IMR-90 (cell line): Measurements from ENCODE around the gene ATL2. TPM values are rescaled to one million over a fixed set of nuclear protein-coding genes. Genes with fewer than 3 reads are reported as not detected.

Experiments used
- ATAC-seq: fragments of 200-7000 bp; cut with Tn5 transposase; 2 replicates; pipeline ENCODE4 v1.9.1; 2020; ENCODE audit warnings: low read depth, mild to moderate bottlenecking, moderate library complexity
- BruUV-seq: library from RNA; stranded (reverse); fragments of 400-500 nt; replicated peaks from 2 replicates; lab custom pipeline; 2021; lab: Mats Ljungman, UMichigan
- CTCF ChIA-PET: fragments of 300-600 bp; formaldehyde crosslinking; extraction: SDS; loops from one replicate; lab custom pipeline; 2021; ENCODE audit warnings: antibody characterized with exemption; lab: Yijun Ruan, JAX
- POLR2A ChIA-PET: fragments of 300-600 bp; sonication (Branson Sonifier 250); formaldehyde crosslinking; loops from one replicate; lab custom pipeline; 2022; ENCODE audit warnings: antibody characterized with exemption; ENCODE audit not compliant: unreplicated experiment; lab: Charles Lee
- DNase-seq: peaks from one replicate; pipeline ENCODE4 v3.0.0; 2013
- H2AFZ ChIP-seq: replicated peaks from 2 replicates; pipeline ENCODE3; 2013; ENCODE audit warnings: low read length, mild to moderate bottlenecking; ENCODE audit not compliant: poor library complexity
- H2AK5ac ChIP-seq: 2 replicates; pipeline ENCODE4 v1.6.1; 2013; ENCODE audit warnings: low read depth, low read length, inconsistent platforms
- H2AK9ac ChIP-seq: replicated peaks from 2 replicates; pipeline ENCODE3; 2013; ENCODE audit warnings: mild to moderate bottlenecking, low read depth, low read length, moderate library complexity; ENCODE audit not compliant: poor library complexity
- H2BK120ac ChIP-seq: 2 replicates; pipeline ENCODE4 v1.6.1; 2013; ENCODE audit warnings: low read depth, low read length, inconsistent platforms
- H2BK15ac ChIP-seq: 3 replicates; pipeline ENCODE4 v1.6.1; 2013; ENCODE audit warnings: low read depth, low read length, inconsistent platforms
- H2BK20ac ChIP-seq: 2 replicates; pipeline ENCODE4 v1.6.1; 2013; ENCODE audit warnings: low read depth, mild to moderate bottlenecking, inconsistent platforms, low read length, moderate library complexity
- H2BK5ac ChIP-seq: 2 replicates; pipeline ENCODE4 v1.6.1; 2013; ENCODE audit warnings: mild to moderate bottlenecking, low read depth, low read length, inconsistent platforms; ENCODE audit not compliant: poor library complexity, severe bottlenecking
- H3K14ac ChIP-seq: replicated peaks from 2 replicates; pipeline ENCODE4 v1.6.1; 2013; ENCODE audit warnings: low read depth, low read length, inconsistent platforms
- H3K18ac ChIP-seq: 2 replicates; pipeline ENCODE4 v1.6.1; 2013; ENCODE audit warnings: low read depth, low read length, control low read depth
- H3K23ac ChIP-seq: 2 replicates; pipeline ENCODE4 v1.6.1; 2013; ENCODE audit warnings: low read depth, low read length, inconsistent platforms
- H3K27ac ChIP-seq: 2 replicates; pipeline ENCODE4 v1.5.1; 2013; ENCODE audit warnings: mild to moderate bottlenecking, control low read depth, low read length; ENCODE audit not compliant: insufficient read depth
- H3K27me3 ChIP-seq: 2 replicates; pipeline ENCODE4 v1.6.1; 2013; ENCODE audit warnings: low read length; ENCODE audit not compliant: control insufficient read depth, insufficient read depth
- H3K36me3 ChIP-seq: 2 replicates; pipeline ENCODE4 v1.6.1; 2013; ENCODE audit warnings: low read length, mixed read lengths; ENCODE audit not compliant: control insufficient read depth, insufficient read depth
- H3K4ac ChIP-seq: 2 replicates; pipeline ENCODE4 v1.6.1; 2013; ENCODE audit warnings: low read depth, low read length, inconsistent platforms
- H3K4me1 ChIP-seq: 2 replicates; pipeline ENCODE4 v1.6.1; 2013; ENCODE audit warnings: low read length, mixed read lengths; ENCODE audit not compliant: control insufficient read depth, insufficient read depth
- H3K4me2 ChIP-seq: 2 replicates; pipeline ENCODE4 v1.6.1; 2013; ENCODE audit warnings: low read depth, mild to moderate bottlenecking, control low read depth, low read length, moderate library complexity
- H3K4me3 ChIP-seq: 2 replicates; pipeline ENCODE4 v1.5.1; 2013; ENCODE audit warnings: low read depth, mild to moderate bottlenecking, control low read depth, low read length, moderate library complexity; ENCODE audit not compliant: insufficient read depth
- H3K56ac ChIP-seq: 2 replicates; pipeline ENCODE4 v1.6.1; 2013; ENCODE audit warnings: low read length, inconsistent platforms; ENCODE audit not compliant: insufficient read depth; ENCODE audit errors: extremely low read depth
- H3K79me1 ChIP-seq, 2 experiments: 2 replicates each; pipeline ENCODE4 v1.6.1; 2013; ENCODE audit warnings: low read length in 2 of 2, inconsistent platforms in 1 of 2, low read depth in 1 of 2
- H3K9ac ChIP-seq: 2 replicates; pipeline ENCODE4 v1.6.1; 2013; ENCODE audit warnings: low read depth, low read length, control low read depth
- H3K9me1 ChIP-seq: 2 replicates; pipeline ENCODE4 v1.6.1; 2013; ENCODE audit warnings: low read length, inconsistent platforms; ENCODE audit not compliant: insufficient read depth
- H3K9me3 ChIP-seq: 2 replicates; pipeline ENCODE4 v1.6.1; 2013; ENCODE audit warnings: low read length; ENCODE audit not compliant: control insufficient read depth, insufficient read depth
- H4K20me1 ChIP-seq: 2 replicates; pipeline ENCODE4 v1.6.1; 2013; ENCODE audit warnings: low read length, inconsistent platforms; ENCODE audit not compliant: insufficient read depth
- H4K5ac ChIP-seq: 2 replicates; pipeline ENCODE4 v1.6.1; 2013; ENCODE audit warnings: mild to moderate bottlenecking, low read depth, low read length, control low read depth
- H4K8ac ChIP-seq, 2 experiments: 2 replicates each; pipeline ENCODE4 v1.6.1; 2013; ENCODE audit warnings: low read depth in 2 of 2, low read length in 2 of 2, control low read depth in 1 of 2, inconsistent platforms in 1 of 2
- H4K91ac ChIP-seq: 2 replicates; pipeline ENCODE4 v1.6.1; 2013; ENCODE audit warnings: low read depth, low read length, inconsistent platforms; ENCODE audit not compliant: insufficient read depth
- BHLHE40 ChIP-seq: fragments of 150-350 bp; IDR thresholded peaks from 2 replicates; pipeline ENCODE4 v1.6.1; 2016; ENCODE audit warnings: mild to moderate bottlenecking, low read depth, low read length
- CEBPB ChIP-seq: IDR thresholded peaks from 2 replicates; pipeline ENCODE4 v1.6.1; 2012; ENCODE audit warnings: low read depth, low read length, improper control_type of control experiment
- CHD1 ChIP-seq: IDR thresholded peaks from 2 replicates; pipeline ENCODE4 v1.6.1; 2012; ENCODE audit warnings: low read depth, low read length, improper control_type of control experiment
- FOS ChIP-seq: fragments of 150-350 bp; IDR thresholded peaks from 2 replicates; pipeline ENCODE4 v1.6.1; 2016; ENCODE audit warnings: low read depth, low read length
- MAFK ChIP-seq: IDR thresholded peaks from 2 replicates; pipeline ENCODE4 v1.6.1; 2012; ENCODE audit warnings: low read depth, low read length, improper control_type of control experiment
- MAZ ChIP-seq: IDR thresholded peaks from 2 replicates; pipeline ENCODE4 v1.6.1; 2012; ENCODE audit warnings: low read depth, mild to moderate bottlenecking, low read length, improper control_type of control experiment, moderate library complexity, borderline replicate concordance
- MXI1 ChIP-seq: IDR thresholded peaks from 2 replicates; pipeline ENCODE4 v1.6.1; 2012; ENCODE audit warnings: low read depth, mild to moderate bottlenecking, low read length, moderate library complexity, borderline replicate concordance
- NFE2L2 ChIP-seq: fragments of 150-350 bp; IDR thresholded peaks from 2 replicates; pipeline ENCODE4 v1.6.1; 2016; ENCODE audit warnings: low read depth, mild to moderate bottlenecking, low read length
- POLR2A ChIP-seq: IDR thresholded peaks from 2 replicates; pipeline ENCODE4 v1.6.1; 2012; ENCODE audit warnings: mild to moderate bottlenecking, low read depth, low read length
- RAD21 ChIP-seq: IDR thresholded peaks from 2 replicates; pipeline ENCODE4 v1.6.1; 2012; ENCODE audit warnings: low read length, improper control_type of control experiment
- RCOR1 ChIP-seq: IDR thresholded peaks from 2 replicates; pipeline ENCODE4 v1.6.1; 2012; ENCODE audit warnings: mild to moderate bottlenecking, low read length, improper control_type of control experiment; ENCODE audit not compliant: insufficient replicate concordance
- RFX5 ChIP-seq: IDR thresholded peaks from 2 replicates; pipeline ENCODE4 v1.8.0; 2012; ENCODE audit warnings: low read depth, mild to moderate bottlenecking, low read length, moderate library complexity
- SMC3 ChIP-seq: fragments of 150-350 bp; IDR thresholded peaks from 2 replicates; pipeline ENCODE4 v1.6.1; 2016; ENCODE audit warnings: low read depth, mild to moderate bottlenecking, antibody characterized with exemption, low read length, moderate library complexity
- USF2 ChIP-seq: fragments of 150-350 bp; IDR thresholded peaks from 2 replicates; pipeline ENCODE4 v1.6.1; 2017; ENCODE audit warnings: mild to moderate bottlenecking, antibody characterized with exemption, low read length, low read depth
- WGBS, 2 experiments: methylation state at CpG; one replicate each; pipeline versions ENCODE4 v1.1.5 to v1.1.7; 2013; ENCODE audit warnings: missing lambda C conversion rate in 2 of 2; ENCODE audit not compliant: insufficient read length in 1 of 2; ENCODE audit errors: extremely low coverage in 2 of 2; 5-methylcytosine and 5-hydroxymethylcytosine counted together
- dilution Hi-C: fragments of 300-500 bp; cut with HindIII; formaldehyde crosslinking; loops from one replicate; pipeline ENCODE4 v1.14.3; 2018; ENCODE audit warnings: low sequenced_read_pairs; ENCODE audit not compliant: unreplicated experiment
- in situ Hi-C: fragments of 300-500 bp; cut with MboI; formaldehyde crosslinking; loops from 3 replicates; pipeline ENCODE4 v1.14.3; 2019; ENCODE audit warnings: low sequenced_read_pairs, inconsistent platforms, mixed read lengths
- intact Hi-C: fragments of 100-400 bp; cut with micrococcal nuclease; formaldehyde crosslinking; loops from 2 replicates; pipeline ENCODE4 v1.10.0; 2022
- polyA plus RNA-seq, 3 experiments: library from polyadenylated mRNA; depleted of rRNA; stranded (reverse); fragments of >200 nt; gene quantifications; 2 replicates each; pipeline ENCODE4 v1.2.3, GENCODE V29; 2012; ENCODE audit warnings: low replicate concordance in 1 of 3
- total RNA-seq: library from RNA; depleted of rRNA; stranded (reverse); fragments of >200 nt; gene quantifications from 2 replicates; pipeline ENCODE4 v1.2.3, GENCODE V29; 2012
- TF ChIP-seq, protein P1 (sequence below): conservative IDR thresholded peaks from 2 replicates; pipeline ENCODE4 v1.5.1; 2012; ENCODE audit warnings: mild to moderate bottlenecking, low read depth, low read length, improper control_type of control experiment
- TF ChIP-seq, protein P2 (sequence below): fragments of 150-350 bp; IDR thresholded peaks from 2 replicates; pipeline ENCODE4 v1.6.1; 2016; ENCODE audit warnings: low read depth, mild to moderate bottlenecking, low read length, moderate library complexity, borderline replicate concordance

The ATL2 gene
- total and polyA plus RNA-seq, 2 of the 4 experiments (the other 2 are of a cell fraction), result 16.0 to 62.6 TPM

GRCh38 chr2:38248255-38248654, 128.8 kb downstream of the ATL2 start:
- Histone ChIP-seq H2AK5ac (no peak overlapping the region), H2AK9ac (no peak overlapping the region), H3K36me3 (no peaks in the 10 kb centered on the region), H3K9me3 (no peaks in the 10 kb centered on the region), H4K20me1 (no peaks in the 10 kb centered on the region), H3K4me1 (no peaks in the 10 kb centered on the region), H4K91ac (no peak overlapping the region), H4K5ac (no peak overlapping the region), H3K56ac (no peak overlapping the region), H2BK5ac (no peak overlapping the region), H2BK15ac (no peak overlapping the region), H3K79me1 (no peaks in the 10 kb centered on the region), H3K14ac (no peak overlapping the region), H3K23ac (no peak overlapping the region), H3K4me3 (no peak overlapping the region), H3K9ac (no peak overlapping the region), H2AFZ (no peak overlapping the region), H2BK120ac (no peak overlapping the region), H3K4ac (no peak overlapping the region), H3K9me1 (no peaks in the 10 kb centered on the region), H4K8ac (no peak overlapping the region), H3K27ac (no peak overlapping the region), H3K18ac (no peak overlapping the region), H2BK20ac (no peak overlapping the region), H3K27me3 (peaks cover 32% of the 10 kb centered on the region), H3K4me2 (no peak overlapping the region)
- no TSS peak for BruUV-seq
- intact Hi-C loops, result no loop called here
- in situ Hi-C loops, result no loop called here
- DNase-seq (no peak), ATAC-seq (no peak)
- CTCF ChIA-PET, result interaction anchor here (0.6 kb wide), 1 partner anchor 138 kb away, joined by 3 read pairs; no protein-coding TSS in a partner anchor
- dilution Hi-C loops, result no loop called here
- TF ChIP-seq MXI1, result no peak
- no peak for TF ChIP-seq RCOR1
- no peak for TF ChIP-seq CEBPB
- no peak for TF ChIP-seq FOS
- TF ChIP-seq USF2, result no peak
- no peak for TF ChIP-seq MAZ
- no peak for TF ChIP-seq RAD21
- TF ChIP-seq, protein P1, sequence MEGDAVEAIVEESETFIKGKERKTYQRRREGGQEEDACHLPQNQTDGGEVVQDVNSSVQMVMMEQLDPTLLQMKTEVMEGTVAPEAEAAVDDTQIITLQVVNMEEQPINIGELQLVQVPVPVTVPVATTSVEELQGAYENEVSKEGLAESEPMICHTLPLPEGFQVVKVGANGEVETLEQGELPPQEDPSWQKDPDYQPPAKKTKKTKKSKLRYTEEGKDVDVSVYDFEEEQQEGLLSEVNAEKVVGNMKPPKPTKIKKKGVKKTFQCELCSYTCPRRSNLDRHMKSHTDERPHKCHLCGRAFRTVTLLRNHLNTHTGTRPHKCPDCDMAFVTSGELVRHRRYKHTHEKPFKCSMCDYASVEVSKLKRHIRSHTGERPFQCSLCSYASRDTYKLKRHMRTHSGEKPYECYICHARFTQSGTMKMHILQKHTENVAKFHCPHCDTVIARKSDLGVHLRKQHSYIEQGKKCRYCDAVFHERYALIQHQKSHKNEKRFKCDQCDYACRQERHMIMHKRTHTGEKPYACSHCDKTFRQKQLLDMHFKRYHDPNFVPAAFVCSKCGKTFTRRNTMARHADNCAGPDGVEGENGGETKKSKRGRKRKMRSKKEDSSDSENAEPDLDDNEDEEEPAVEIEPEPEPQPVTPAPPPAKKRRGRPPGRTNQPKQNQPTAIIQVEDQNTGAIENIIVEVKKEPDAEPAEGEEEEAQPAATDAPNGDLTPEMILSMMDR, result no peak
- TF ChIP-seq, protein P2, sequence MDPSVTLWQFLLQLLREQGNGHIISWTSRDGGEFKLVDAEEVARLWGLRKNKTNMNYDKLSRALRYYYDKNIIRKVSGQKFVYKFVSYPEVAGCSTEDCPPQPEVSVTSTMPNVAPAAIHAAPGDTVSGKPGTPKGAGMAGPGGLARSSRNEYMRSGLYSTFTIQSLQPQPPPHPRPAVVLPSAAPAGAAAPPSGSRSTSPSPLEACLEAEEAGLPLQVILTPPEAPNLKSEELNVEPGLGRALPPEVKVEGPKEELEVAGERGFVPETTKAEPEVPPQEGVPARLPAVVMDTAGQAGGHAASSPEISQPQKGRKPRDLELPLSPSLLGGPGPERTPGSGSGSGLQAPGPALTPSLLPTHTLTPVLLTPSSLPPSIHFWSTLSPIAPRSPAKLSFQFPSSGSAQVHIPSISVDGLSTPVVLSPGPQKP, result no peak
- no peak for TF ChIP-seq SMC3
- TF ChIP-seq POLR2A, result no peak
- no peak for TF ChIP-seq RFX5
- no peak for TF ChIP-seq NFE2L2
- TF ChIP-seq CHD1, result no peak
- no peak for TF ChIP-seq BHLHE40
- TF ChIP-seq MAFK, result no peak
- POLR2A ChIA-PET, result interaction anchor here (0.5 kb wide), 1 partner anchor 604 kb away, joined by 3 read pairs; no protein-coding TSS in a partner anchor
- 80% methylated on average over 1 of the region's 4 CpGs; no CpG with 5 or more reads in 1 of the 2 experiments for WGBS, 2 experiments
